ENCODE measurements around the gene NEU1. TPM values are rescaled to one million over a fixed set of nuclear protein-coding genes. Genes with fewer than 3 reads are reported as not detected.
"Not testable (repeated sequence)": the region's sequence is repeated elsewhere in the genome, so short reads cannot be mapped to it uniquely, and the experiment has no call there.

NEU1 gene
- polyA plus RNA-seq, 3 donors = 78.1 to 85.5 (median 82.5) TPM

DNA sequence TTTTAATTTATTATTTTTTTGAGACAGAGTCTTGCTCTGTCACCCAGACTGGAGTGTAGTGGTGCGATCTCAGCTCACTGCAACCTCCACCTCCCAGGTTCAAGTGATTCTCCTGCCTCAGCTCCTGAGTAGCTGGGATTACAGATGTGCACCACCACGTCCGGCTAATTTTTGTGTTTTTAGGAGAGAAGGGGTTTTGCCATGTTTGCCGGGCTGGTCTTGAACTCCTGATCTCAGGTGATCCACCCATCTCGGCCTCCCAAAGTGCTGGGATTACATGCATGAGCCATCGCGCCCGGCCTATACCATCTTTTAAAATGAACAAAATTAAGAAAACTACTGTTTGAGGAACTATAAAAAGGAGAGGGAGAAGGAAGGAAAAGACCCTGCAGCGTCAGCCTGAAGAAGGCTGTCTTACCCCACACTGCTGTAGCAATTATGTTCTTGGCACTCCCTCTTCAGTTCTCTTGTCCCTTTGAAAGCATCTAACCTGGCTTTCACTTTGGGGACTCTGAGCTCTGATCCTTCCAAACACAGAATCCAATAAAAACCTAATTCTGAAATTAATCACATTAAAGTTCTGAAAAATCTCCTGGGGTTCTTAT lies 38.9 kb downstream of the NEU1 start:
- DNase-seq = not testable (repeated sequence)

DNA sequence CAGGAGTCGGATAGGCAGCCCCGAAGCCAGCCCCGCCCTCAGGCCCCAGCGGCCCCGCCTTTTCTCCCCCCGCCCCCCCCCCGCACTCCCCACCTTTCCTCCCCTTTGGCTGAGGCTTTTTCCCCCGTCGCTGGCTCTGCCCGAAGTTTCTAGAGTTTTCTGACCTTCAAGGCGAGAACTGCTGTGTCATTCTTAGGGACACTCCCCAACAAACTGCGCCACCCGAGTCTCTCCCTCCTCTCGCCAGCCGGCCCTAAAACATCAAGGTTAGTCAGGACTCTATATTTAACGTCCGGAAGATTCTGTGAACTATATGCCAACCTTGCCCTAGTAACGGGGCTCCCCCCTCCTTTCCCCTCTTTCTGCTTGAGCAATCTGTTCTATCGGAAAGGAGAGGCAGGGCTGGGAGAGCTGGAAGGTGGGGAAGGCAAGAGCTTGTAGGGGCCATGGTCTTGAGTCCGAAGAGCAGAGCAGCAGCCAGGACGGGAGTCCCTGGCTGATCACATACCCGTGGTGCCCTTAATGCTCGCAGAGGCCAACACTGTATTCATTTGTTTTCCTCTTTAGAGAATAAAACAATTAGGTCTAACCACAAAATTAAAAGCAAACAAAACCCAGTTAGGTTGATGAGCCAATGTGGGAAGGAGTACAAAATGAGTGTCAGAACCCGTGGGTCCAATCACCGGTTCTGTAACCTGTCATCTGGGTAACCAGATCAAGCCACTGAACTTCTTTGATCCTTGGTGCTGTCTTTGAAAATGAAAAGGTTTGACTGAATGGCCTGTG lies 40.4 kb downstream of the NEU1 start:
- DNase-seq = peak; percentile 71

DNA sequence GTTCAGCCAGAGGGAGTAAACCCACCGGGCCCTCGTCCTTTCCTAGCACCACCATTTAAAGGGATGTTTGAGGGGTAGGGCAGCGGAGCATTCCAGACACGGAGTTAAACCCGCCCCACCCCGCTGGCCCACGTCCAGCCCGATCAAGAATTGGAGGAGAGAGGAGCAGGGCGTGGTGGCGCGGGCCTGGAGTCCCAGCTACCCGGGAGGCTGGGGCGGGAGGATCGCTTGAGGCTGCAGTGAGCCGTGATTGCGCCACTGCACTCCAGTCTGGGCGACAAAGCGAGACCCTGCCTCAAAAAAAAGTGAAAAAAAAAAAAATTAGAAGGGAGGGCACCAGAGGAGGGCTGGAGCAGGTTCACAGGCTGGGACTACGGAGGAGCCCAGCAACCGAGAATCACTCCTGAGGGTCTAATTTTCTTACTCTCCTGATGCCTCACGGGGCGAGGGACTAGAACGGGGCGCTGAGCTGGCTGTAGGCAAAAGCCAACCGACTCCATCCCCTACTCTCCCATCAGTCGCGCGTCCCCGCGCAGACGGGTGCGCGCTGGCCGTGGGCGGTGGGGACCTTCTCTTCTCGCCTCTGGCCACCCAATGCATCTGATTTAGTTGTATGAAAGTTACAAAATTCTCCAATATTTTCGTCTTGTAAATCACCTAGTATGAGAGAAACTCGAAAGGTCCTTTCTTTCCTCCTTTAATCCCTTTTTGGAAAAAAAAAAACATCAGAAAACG lies 41.2 kb downstream of the NEU1 start:
- peak; percentile 59 for DNase-seq

DNA sequence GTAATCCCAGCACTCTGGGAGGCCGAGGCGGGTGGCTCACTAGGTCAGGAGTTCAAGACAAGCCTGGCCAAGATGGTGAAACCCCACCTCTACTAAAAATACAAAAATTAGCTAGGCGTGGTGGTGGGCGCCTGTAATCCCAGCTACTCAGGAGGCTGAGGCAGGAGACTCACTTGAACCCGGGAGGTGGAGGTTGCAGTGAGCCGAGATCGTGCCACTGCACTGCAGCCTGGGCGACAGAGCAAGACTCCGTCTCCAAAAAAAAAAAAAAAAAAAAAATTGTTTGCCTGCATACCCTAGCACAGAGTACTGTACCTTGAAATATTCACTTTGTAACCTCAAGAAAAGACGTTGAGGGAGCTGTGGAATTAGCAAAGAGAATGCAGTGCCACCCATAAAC lies 42.2 kb downstream of the NEU1 start:
- DNase-seq = not testable (repeated sequence)

DNA sequence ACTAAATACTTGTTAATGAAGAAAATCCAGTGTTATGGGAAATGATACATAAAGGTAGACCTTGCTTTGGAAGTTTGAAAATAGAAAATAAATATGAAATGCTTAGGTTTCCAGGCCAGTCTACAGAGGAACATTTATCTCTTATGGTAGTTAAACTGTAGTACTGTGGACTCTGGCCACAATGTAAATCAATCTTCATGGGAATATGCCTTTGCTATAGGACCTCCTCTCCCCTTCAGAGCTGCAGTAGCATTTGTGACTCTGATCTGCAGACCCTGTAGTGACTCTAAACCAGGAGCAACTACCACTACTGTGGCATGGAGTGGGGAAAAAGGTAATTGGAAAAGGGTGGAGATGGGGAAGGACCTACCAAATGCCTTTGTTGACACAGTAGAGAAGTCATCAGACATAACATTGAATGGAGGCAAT lies 42.7 kb downstream of the NEU1 start:
- no peak for DNase-seq

DNA sequence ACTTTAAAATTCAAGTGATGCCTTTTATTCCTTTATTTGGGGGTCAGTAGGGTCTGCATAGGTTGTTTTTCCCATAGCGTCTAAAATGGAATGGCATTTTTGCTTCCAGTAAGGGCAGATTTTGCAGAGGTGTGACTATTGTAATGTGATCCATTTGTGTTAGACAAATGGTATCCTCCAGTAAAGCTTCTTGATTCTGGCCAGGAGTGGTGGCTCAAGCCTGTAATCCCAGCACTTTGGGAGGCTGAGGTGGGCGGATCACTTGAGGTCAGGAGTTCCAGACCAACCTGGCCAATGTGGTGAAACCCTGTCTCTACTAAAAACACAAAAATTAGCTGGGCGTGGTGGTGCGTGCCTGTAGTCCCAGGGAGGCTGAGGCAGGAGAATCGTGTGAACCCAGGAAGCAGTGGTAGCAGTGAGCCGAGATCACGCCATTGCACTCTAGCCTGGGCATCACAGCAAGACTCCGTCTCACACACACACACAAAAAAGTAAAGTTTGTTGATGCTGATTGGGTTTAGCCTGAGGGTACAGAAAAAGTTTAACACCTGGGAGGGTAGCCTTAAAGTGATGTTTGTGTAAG lies 44.6 kb downstream of the NEU1 start:
- not testable (repeated sequence) for DNase-seq

DNA sequence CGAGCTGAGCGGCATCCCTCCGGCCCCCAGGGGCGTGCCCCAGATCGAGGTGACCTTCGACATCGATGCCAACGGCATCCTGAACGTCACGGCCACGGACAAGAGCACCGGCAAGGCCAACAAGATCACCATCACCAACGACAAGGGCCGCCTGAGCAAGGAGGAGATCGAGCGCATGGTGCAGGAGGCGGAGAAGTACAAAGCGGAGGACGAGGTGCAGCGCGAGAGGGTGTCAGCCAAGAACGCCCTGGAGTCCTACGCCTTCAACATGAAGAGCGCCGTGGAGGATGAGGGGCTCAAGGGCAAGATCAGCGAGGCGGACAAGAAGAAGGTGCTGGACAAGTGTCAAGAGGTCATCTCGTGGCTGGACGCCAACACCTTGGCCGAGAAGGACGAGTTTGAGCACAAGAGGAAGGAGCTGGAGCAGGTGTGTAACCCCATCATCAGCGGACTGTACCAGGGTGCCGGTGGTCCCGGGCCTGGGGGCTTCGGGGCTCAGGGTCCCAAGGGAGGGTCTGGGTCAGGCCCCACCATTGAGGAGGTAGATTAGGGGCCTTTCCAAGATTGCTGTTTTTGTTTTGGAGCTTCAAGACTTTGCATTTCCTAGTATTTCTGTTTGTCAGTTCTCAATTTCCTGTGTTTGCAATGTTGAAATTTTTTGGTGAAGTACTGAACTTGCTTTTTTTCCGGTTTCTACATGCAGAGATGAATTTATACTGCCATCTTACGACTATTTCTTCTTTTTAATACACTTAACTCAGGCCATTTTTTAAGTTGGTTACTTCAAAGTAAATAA lies 45.3 kb downstream of the NEU1 start:
- DNase-seq = not testable (repeated sequence)

DNA sequence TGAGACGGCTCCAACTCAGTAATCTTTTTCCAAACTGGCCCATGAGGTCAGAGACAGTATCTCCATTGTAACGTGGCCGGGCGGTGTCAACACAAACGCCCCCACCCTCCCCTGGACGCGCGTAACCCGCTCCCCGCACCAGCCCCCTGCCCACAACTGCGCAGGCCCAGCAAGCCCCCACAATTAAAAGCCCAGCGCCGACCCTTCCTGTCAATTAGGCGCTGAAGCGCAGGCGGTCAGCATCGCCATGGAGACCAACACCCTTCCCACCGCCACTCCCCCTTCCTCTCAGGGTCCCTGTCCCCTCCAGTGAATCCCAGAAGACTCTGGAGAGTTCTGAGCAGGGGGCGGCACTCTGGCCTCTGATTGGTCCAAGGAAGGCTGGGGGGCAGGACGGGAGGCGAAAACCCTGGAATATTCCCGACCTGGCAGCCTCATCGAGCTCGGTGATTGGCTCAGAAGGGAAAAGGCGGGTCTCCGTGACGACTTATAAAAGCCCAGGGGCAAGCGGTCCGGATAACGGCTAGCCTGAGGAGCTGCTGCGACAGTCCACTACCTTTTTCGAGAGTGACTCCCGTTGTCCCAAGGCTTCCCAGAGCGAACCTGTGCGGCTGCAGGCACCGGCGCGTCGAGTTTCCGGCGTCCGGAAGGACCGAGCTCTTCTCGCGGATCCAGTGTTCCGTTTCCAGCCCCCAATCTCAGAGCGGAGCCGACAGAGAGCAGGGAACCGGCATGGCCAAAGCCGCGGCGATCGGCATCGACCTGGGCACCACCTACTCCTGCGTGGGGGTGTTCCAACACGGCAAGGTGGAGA lies 47.4 kb downstream of the NEU1 start, which contains the start of the genes HSPA1A and HSPA1L:
HSPA1A (plus strand) TSS at position 519 of the 814 bp plus-strand sequence; CDS start at position 733, 214 bp downstream.
HSPA1L (minus strand) TSS at position 259 of the 814 bp plus-strand sequence. CDS start 3,311 bp downstream, outside the sequence.
- DNase-seq = peak; percentile 97

DNA sequence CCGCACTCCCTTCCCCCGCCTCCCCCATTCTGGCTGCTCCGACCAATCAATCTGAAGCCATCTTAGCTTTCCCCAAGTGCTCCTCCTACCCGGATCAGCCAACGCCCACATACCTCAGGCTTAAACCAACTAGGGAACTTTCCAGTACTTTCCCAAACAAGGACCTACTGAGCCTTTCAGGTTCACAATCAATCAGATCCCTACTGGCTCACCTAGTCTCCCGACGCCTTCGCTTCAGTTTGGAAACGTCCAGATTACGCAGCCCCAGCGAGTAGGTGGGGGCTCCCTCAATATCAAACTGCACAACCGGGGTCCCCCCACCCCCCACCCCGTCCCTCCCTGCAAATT lies 48.0 kb downstream of the NEU1 start:
- peak; percentile 97 for DNase-seq

DNA sequence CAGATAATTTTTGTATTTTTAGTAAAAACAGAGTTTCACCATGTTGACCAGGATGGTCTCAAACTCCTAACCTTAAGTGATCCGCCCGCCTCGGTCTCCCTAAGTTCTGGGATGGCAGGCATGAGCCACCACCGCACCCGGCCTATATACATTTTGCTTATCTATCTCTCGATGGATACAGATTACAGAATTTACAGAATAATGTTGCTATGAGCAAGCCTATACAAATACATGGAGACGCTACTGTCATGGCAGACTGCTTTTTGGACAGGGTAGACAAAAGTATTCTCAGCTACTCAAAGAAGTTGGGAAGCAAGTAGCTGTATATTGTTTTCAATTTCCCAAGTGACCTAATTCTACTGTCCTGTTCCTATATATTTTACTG lies 49.2 kb downstream of the NEU1 start:
- DNase-seq = no peak

DNA sequence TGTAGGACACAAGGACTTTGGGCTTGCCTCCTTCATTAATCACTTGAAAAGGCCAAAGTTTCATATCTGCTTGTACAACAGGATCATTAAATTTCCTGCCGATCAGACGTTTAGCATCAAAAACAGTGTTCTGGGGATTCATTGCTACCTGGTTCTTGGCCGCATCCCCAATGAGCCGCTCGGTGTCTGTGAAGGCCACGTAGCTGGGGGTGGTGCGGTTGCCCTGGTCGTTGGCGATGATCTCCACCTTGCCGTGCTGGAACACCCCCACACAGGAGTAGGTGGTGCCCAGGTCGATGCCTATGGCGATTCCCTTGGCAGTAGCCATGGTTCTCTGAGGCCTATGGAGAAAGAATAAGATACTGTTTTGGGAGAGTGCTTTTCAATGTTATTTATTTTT lies 51.0 kb downstream of the NEU1 start:
- no peak for DNase-seq

DNA sequence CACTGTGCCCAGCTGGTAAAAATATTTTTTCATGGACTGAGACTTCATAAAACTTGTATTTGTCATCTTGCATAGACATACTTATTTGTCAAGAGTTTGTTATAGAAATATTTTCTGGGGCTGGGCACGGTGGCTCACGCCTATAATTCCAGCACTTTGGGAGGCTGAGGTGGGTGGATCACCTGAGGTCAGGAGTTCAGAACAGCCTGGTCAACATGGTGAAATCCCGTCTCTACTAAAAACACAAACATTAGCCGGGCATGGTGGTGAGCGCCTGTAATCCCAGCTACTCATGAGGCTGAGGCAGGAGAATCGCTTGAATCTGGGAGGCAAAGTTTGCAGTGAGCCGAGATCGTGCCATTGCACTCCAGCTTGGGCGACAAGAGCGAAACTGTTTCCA lies 54.0 kb downstream of the NEU1 start:
- DNase-seq = not testable (repeated sequence)

Other genes with a start within 250 kb of the NEU1 start
- gene AIF1, start 247.6 kb downstream of the NEU1 start, polyA plus RNA-seq (ENCODE audit: insufficient read length in 3 of 3) = 10 to 100 TPM; 66.1 to 77.7 (median 74.7) TPM
- 100 to 1,000 TPM; 209 to 221 (median 210) TPM for gene PRRC2A, start 242.1 kb downstream of the NEU1 start, polyA plus RNA-seq (ENCODE audit: insufficient read length in 3 of 3)
- gene BAG6, start 210.2 kb downstream of the NEU1 start, polyA plus RNA-seq (ENCODE audit: insufficient read length in 3 of 3) = 100 to 1,000 TPM; 245 to 281 (median 259) TPM
- 100 to 1,000 TPM; 109 to 116 (median 110) TPM for gene APOM, start 206.9 kb downstream of the NEU1 start, polyA plus RNA-seq (ENCODE audit: insufficient read length in 3 of 3)
- 10 to 100 TPM; 19.6 to 24.4 (median 20.5) TPM for gene C6orf47, start 202.0 kb downstream of the NEU1 start, polyA plus RNA-seq (ENCODE audit: insufficient read length in 3 of 3)
- gene GPANK1, start 197.8 kb downstream of the NEU1 start, polyA plus RNA-seq (ENCODE audit: insufficient read length in 3 of 3) = 10 to 100 TPM; 26.2 to 33.9 (median 33.8) TPM
- gene CSNK2B, start 196.7 kb downstream of the NEU1 start, polyA plus RNA-seq (ENCODE audit: insufficient read length in 3 of 3) = 100 to 1,000 TPM; 227 to 252 (median 236) TPM
- 10 to 100 TPM; 19.0 to 38.1 (median 35.1) TPM for gene LY6G5B, start 192.8 kb downstream of the NEU1 start, polyA plus RNA-seq (ENCODE audit: insufficient read length in 3 of 3)
- 1 to 10 TPM; 2.6 to 4.3 (median 3.6) TPM for gene LY6G5C, start 181.8 kb downstream of the NEU1 start, polyA plus RNA-seq (ENCODE audit: insufficient read length in 3 of 3)
- gene ABHD16A, start 159.5 kb downstream of the NEU1 start, polyA plus RNA-seq (ENCODE audit: insufficient read length in 3 of 3) = 10 to 100 TPM; 63.2 to 68.7 (median 63.5) TPM
- 1 to 10 TPM in 2 of 3 donors, under 1 TPM in 1; 0.43 to 1.0 (median 1.0) TPM for gene LY6G6F, start 156.0 kb downstream of the NEU1 start, polyA plus RNA-seq (ENCODE audit: insufficient read length in 3 of 3)
- gene LY6G6D, start 147.5 kb downstream of the NEU1 start, polyA plus RNA-seq (ENCODE audit: insufficient read length in 3 of 3) = not detected
- under 1 TPM; 0.28 to 0.89 (median 0.69) TPM for gene LY6G6C, start 141.1 kb downstream of the NEU1 start, polyA plus RNA-seq (ENCODE audit: insufficient read length in 3 of 3)
- gene MPIG6B, start 139.4 kb downstream of the NEU1 start, polyA plus RNA-seq (ENCODE audit: insufficient read length in 3 of 3) = 1 to 10 TPM; 1.5 to 1.9 (median 1.7) TPM
- gene DDAH2, start 133.5 kb downstream of the NEU1 start, polyA plus RNA-seq (ENCODE audit: insufficient read length in 3 of 3) = 100 to 1,000 TPM; 189 to 234 (median 211) TPM
- gene CLIC1, start 126.3 kb downstream of the NEU1 start, polyA plus RNA-seq (ENCODE audit: insufficient read length in 3 of 3) = 100 to 1,000 TPM; 280 to 320 (median 296) TPM
- 10 to 100 TPM; 18.1 to 54.6 (median 52.1) TPM for gene MSH5, start 122.8 kb downstream of the NEU1 start, polyA plus RNA-seq (ENCODE audit: insufficient read length in 3 of 3)
- gene SAPCD1, start 100.2 kb downstream of the NEU1 start, polyA plus RNA-seq (ENCODE audit: insufficient read length in 3 of 3) = 10 to 100 TPM in 2 of 3 donors, 1 to 10 TPM in 1; 5.6 to 13.8 (median 10.7) TPM
- 10 to 100 TPM in 2 of 3 donors, 1 to 10 TPM in 1; 8.8 to 14.0 (median 13.1) TPM for gene VWA7, start 85.5 kb downstream of the NEU1 start, polyA plus RNA-seq (ENCODE audit: insufficient read length in 3 of 3)
- gene VARS1, start 67.1 kb downstream of the NEU1 start, polyA plus RNA-seq (ENCODE audit: insufficient read length in 3 of 3) = 10 to 100 TPM; 60.0 to 71.2 (median 65.2) TPM
- gene LSM2, start 55.9 kb downstream of the NEU1 start, polyA plus RNA-seq (ENCODE audit: insufficient read length in 3 of 3) = 10 to 100 TPM; 79.4 to 84.0 (median 81.1) TPM
- 1 to 10 TPM; 3.7 to 4.6 (median 3.8) TPM for gene HSPA1L, start 47.5 kb downstream of the NEU1 start, polyA plus RNA-seq (ENCODE audit: insufficient read length in 3 of 3)
- 100 to 1,000 TPM; 104 to 122 (median 112) TPM for gene HSPA1A, start 47.3 kb downstream of the NEU1 start, polyA plus RNA-seq (ENCODE audit: insufficient read length in 3 of 3)
- 100 to 1,000 TPM; 125 to 178 (median 158) TPM for gene HSPA1B, start 35.1 kb downstream of the NEU1 start, polyA plus RNA-seq (ENCODE audit: insufficient read length in 3 of 3)
- gene SLC44A4, start 16.2 kb upstream of the NEU1 start, polyA plus RNA-seq (ENCODE audit: insufficient read length in 3 of 3) = 10 to 100 TPM; 35.1 to 68.8 (median 66.9) TPM
- gene EHMT2, start 34.9 kb upstream of the NEU1 start, polyA plus RNA-seq (ENCODE audit: insufficient read length in 3 of 3) = 100 to 1,000 TPM in 1 of 3 donors, 10 to 100 TPM in 2; 92.0 to 100 (median 98.1) TPM
- 10 to 100 TPM; 27.7 to 35.2 (median 29.6) TPM for gene ZBTB12, start 39.3 kb upstream of the NEU1 start, polyA plus RNA-seq (ENCODE audit: insufficient read length in 3 of 3)
- gene C2, start 64.9 kb upstream of the NEU1 start, polyA plus RNA-seq (ENCODE audit: insufficient read length in 3 of 3) = 1 to 10 TPM; 3.3 to 4.8 (median 4.5) TPM
- 1 to 10 TPM; 4.3 to 8.4 (median 6.5) TPM for gene CFB, start 83.3 kb upstream of the NEU1 start, polyA plus RNA-seq (ENCODE audit: insufficient read length in 3 of 3)
- gene NELFE, start 96.2 kb upstream of the NEU1 start, polyA plus RNA-seq (ENCODE audit: insufficient read length in 3 of 3) = 100 to 1,000 TPM in 1 of 3 donors, 10 to 100 TPM in 2; 95.7 to 107 (median 95.8) TPM
- 10 to 100 TPM; 49.2 to 54.8 (median 50.5) TPM for gene SKIC2, start 96.4 kb upstream of the NEU1 start, polyA plus RNA-seq (ENCODE audit: insufficient read length in 3 of 3)
- 10 to 100 TPM; 33.8 to 37.2 (median 35.1) TPM for gene DXO, start 109.3 kb upstream of the NEU1 start, polyA plus RNA-seq (ENCODE audit: insufficient read length in 3 of 3)
- gene C4A, start 119.2 kb upstream of the NEU1 start, polyA plus RNA-seq (ENCODE audit: insufficient read length in 3 of 3) = 10 to 100 TPM; 13.7 to 26.8 (median 16.1) TPM
- gene C4B, start 152.0 kb upstream of the NEU1 start, polyA plus RNA-seq (ENCODE audit: insufficient read length in 3 of 3) = 10 to 100 TPM; 21.3 to 27.5 (median 22.2) TPM
- gene CYP21A2, start 175.6 kb upstream of the NEU1 start, polyA plus RNA-seq (ENCODE audit: insufficient read length in 3 of 3) = 1 to 10 TPM in 2 of 3 donors, under 1 TPM in 1; 0.43 to 2.4 (median 1.8) TPM
- gene TNXB, start 246.5 kb upstream of the NEU1 start, polyA plus RNA-seq (ENCODE audit: insufficient read length in 3 of 3) = 1 to 10 TPM; 4.3 to 5.6 (median 4.3) TPM